GM23248 (cell line): ENCODE measurements around the gene ABLIM2.

Source experiments
- EZH2 ChIP-seq: fragments of 200-600 bp; sonication (generic); IDR thresholded peaks from 2 replicates; pipeline ENCODE4 v1.6.1; 2018; ENCODE audit warnings: antibody characterized with exemption, mild to moderate bottlenecking; ENCODE audit not compliant: insufficient read depth, poor library complexity, severe bottlenecking
- EZH2phosphoT487 ChIP-seq: fragments of 200-600 bp; sonication (generic); IDR thresholded peaks from 2 replicates; pipeline ENCODE4 v1.6.1; 2018; ENCODE audit warnings: antibody characterized with exemption, moderate library complexity, mild to moderate bottlenecking, low read depth; ENCODE audit not compliant: insufficient read depth

GRCh38 chr4:8198906-8199593, 40.4 kb upstream of the ABLIM2 start, which contains the start of gene SH3TC1:
- no peak for TF ChIP-seq EZH2
- no peak for TF ChIP-seq EZH2phosphoT487
